ENCODE measurements around the gene COX5B. TPM values are rescaled to one million over a fixed set of nuclear protein-coding genes. Genes with fewer than 3 reads are reported as not detected.

The COX5B gene
- total and polyA plus RNA-seq, 10 of the 15 experiments (the other 5 are each of a cell fraction or from before 2014, with no cell fraction given) = 69.5 to 518 (median 363) TPM

DNA sequence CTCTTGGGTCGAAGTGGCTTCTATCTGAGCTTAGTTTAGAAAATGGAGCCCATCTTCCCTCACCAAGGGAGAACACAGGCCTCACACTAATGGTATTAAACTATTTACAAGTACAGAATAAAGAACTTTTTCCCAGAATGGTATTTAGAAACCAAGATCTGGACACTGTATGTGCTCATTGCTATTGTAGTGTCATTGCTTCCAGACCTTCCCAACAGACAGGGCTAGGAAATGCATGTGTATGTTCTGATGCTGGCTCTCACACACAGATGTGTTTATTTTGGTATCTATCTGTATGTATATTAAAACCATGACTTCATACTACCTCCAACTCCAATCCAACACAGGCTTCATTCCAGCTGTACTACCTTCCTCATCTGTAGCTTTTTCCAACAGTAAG lies 8.0 kb downstream of the COX5B start (continued):
- TF ChIP-seq, protein P1, sequence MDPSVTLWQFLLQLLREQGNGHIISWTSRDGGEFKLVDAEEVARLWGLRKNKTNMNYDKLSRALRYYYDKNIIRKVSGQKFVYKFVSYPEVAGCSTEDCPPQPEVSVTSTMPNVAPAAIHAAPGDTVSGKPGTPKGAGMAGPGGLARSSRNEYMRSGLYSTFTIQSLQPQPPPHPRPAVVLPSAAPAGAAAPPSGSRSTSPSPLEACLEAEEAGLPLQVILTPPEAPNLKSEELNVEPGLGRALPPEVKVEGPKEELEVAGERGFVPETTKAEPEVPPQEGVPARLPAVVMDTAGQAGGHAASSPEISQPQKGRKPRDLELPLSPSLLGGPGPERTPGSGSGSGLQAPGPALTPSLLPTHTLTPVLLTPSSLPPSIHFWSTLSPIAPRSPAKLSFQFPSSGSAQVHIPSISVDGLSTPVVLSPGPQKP (IDR thresholded peaks at IDR 0.05; ENCODE audit: low read depth, low read length) = no peak
- TF ChIP-seq, protein P2, sequence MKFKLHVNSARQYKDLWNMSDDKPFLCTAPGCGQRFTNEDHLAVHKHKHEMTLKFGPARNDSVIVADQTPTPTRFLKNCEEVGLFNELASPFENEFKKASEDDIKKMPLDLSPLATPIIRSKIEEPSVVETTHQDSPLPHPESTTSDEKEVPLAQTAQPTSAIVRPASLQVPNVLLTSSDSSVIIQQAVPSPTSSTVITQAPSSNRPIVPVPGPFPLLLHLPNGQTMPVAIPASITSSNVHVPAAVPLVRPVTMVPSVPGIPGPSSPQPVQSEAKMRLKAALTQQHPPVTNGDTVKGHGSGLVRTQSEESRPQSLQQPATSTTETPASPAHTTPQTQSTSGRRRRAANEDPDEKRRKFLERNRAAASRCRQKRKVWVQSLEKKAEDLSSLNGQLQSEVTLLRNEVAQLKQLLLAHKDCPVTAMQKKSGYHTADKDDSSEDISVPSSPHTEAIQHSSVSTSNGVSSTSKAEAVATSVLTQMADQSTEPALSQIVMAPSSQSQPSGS (IDR thresholded peaks at IDR 0.05; ENCODE audit: low read length) = no peak
- TF ChIP-seq, protein P3, sequence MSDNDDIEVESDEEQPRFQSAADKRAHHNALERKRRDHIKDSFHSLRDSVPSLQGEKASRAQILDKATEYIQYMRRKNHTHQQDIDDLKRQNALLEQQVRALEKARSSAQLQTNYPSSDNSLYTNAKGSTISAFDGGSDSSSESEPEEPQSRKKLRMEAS (IDR thresholded peaks at IDR 0.05; ENCODE audit: low read depth, low read length) = no peak
- TF ChIP-seq NFYA (IDR thresholded peaks at IDR 0.05; ENCODE audit: borderline replicate concordance, low read depth, low read length) (no peak), WRNIP1 (IDR thresholded peaks at IDR 0.05; ENCODE audit: borderline replicate concordance, low read depth, low read length) (no peak), SP1 (IDR thresholded peaks at IDR 0.05; ENCODE audit: low read depth, low read length) (no peak)
- TF ChIP-seq, protein P4, sequence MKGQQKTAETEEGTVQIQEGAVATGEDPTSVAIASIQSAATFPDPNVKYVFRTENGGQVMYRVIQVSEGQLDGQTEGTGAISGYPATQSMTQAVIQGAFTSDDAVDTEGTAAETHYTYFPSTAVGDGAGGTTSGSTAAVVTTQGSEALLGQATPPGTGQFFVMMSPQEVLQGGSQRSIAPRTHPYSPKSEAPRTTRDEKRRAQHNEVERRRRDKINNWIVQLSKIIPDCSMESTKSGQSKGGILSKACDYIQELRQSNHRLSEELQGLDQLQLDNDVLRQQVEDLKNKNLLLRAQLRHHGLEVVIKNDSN (IDR thresholded peaks at IDR 0.05; ENCODE audit: borderline replicate concordance, extremely low read length, insufficient read depth, low read depth, low read length) = no peak
- TF ChIP-seq, protein P5, sequence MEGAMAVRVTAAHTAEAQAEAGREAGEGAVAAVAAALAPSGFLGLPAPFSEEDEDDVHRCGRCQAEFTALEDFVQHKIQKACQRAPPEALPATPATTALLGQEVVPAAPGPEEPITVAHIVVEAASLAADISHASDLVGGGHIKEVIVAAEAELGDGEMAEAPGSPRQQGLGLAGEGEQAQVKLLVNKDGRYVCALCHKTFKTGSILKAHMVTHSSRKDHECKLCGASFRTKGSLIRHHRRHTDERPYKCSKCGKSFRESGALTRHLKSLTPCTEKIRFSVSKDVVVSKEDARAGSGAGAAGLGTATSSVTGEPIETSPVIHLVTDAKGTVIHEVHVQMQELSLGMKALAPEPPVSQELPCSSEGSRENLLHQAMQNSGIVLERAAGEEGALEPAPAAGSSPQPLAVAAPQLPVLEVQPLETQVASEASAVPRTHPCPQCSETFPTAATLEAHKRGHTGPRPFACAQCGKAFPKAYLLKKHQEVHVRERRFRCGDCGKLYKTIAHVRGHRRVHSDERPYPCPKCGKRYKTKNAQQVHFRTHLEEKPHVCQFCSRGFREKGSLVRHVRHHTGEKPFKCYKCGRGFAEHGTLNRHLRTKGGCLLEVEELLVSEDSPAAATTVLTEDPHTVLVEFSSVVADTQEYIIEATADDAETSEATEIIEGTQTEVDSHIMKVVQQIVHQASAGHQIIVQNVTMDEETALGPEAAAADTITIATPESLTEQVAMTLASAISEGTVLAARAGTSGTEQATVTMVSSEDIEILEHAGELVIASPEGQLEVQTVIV (IDR thresholded peaks at IDR 0.05; ENCODE audit: borderline replicate concordance, partially characterized antibody) = no peak
